Osteoblast (primary cell): ENCODE results near the gene CEP85. TPM values are rescaled to one million over a fixed set of nuclear protein-coding genes. Genes with fewer than 3 reads are reported as not detected.

Experiments
- DNase-seq: peaks from one replicate; pipeline ENCODE4 v3.0.0; 2011; ENCODE audit warnings: low spot score, mixed read lengths; ENCODE audit not compliant: insufficient read length; ENCODE audit errors: missing footprints
- H2AFZ ChIP-seq: 2 replicates; pipeline ENCODE4 v1.6.0; 2011; ENCODE audit warnings: mild to moderate bottlenecking, low read length
- H3K27ac ChIP-seq: 2 replicates; pipeline ENCODE4 v1.5.1; 2011; ENCODE audit warnings: mild to moderate bottlenecking, low read depth, low read length, moderate library complexity
- H3K27me3 ChIP-seq: 2 replicates; pipeline ENCODE4 v1.6.0; 2012; ENCODE audit warnings: mild to moderate bottlenecking, control low read depth, inconsistent platforms, low read length, moderate library complexity; ENCODE audit not compliant: insufficient read depth
- H3K36me3 ChIP-seq: 2 replicates; pipeline ENCODE4 v1.5.1; 2011; ENCODE audit warnings: mild to moderate bottlenecking, low read length, control low read depth, moderate library complexity; ENCODE audit not compliant: insufficient read depth
- H3K4me1 ChIP-seq: 2 replicates; pipeline ENCODE4 v1.5.1; 2011; ENCODE audit warnings: mild to moderate bottlenecking, low read length, control low read depth, moderate library complexity; ENCODE audit not compliant: insufficient read depth
- H3K4me2 ChIP-seq: 2 replicates; pipeline ENCODE4 v1.6.0; 2011; ENCODE audit warnings: mild to moderate bottlenecking, low read length; ENCODE audit not compliant: insufficient read depth
- H3K4me3 ChIP-seq: fragments of 200-600 bp; sonication (generic); 3 replicates; pipeline ENCODE4 v1.5.1; 2012; ENCODE audit warnings: mild to moderate bottlenecking, low read length, inconsistent platforms; ENCODE audit not compliant: insufficient read depth
- H3K79me2 ChIP-seq: 2 replicates; pipeline ENCODE4 v1.6.0; 2012; ENCODE audit warnings: mild to moderate bottlenecking, low read length, control low read depth, inconsistent platforms; ENCODE audit not compliant: insufficient read depth
- H3K9me3 ChIP-seq: 2 replicates; pipeline ENCODE4 v1.5.1; 2011; ENCODE audit warnings: low read depth, low read length, control low read depth
- H4K20me1 ChIP-seq: 2 replicates; pipeline ENCODE4 v1.6.0; 2012; ENCODE audit warnings: mild to moderate bottlenecking, low read length, control low read depth; ENCODE audit not compliant: insufficient read depth
- total RNA-seq: library from RNA; depleted of rRNA; stranded (reverse); fragments of >200 nt; gene quantifications from 2 replicates; pipeline ENCODE4 v1.2.3, GENCODE V29; 2012
- TF ChIP-seq, protein P1 (sequence below): IDR thresholded peaks from 2 replicates; pipeline ENCODE4 v1.5.1; 2011; ENCODE audit warnings: mild to moderate bottlenecking, low read depth, low read length, moderate library complexity; ENCODE audit errors: extremely low read depth

Gene CEP85
- total RNA-seq, 1 donor, result 8.0 TPM

DNA sequence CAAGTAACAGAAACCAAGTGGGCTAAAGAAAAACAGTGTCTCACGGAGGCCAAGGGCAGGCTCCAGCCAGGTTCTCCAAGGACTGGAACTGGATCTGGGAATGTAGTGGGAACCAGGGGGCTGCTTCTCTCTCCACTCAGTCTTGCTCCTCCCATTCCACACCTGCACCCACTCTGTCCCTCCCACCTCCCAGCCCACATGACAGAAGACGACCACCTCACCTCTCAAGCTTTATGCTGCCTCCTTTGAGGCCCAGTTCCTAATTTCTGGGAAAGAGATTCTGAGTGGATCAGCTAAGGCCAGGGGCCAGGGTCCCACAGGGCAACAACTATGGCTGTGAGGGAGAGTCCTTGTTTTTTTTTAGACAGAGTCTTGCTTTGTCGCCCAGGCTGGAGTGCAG, 18.8 kb upstream of the CEP85 start:
- H2AFZ ChIP-seq, result no peak overlapping the region
- peaks cover 15% of the 10 kb centered on the region for H3K27me3 ChIP-seq
- H3K36me3 ChIP-seq, result no peaks in the 10 kb centered on the region
- no peak overlapping the region for H3K4me3 ChIP-seq
- H3K27ac ChIP-seq, result no peak overlapping the region
- H4K20me1 ChIP-seq, result no peaks in the 10 kb centered on the region
- DNase-seq, result no peak
- H3K4me2 ChIP-seq, result no peak overlapping the region
- H3K4me1 ChIP-seq, result no peaks in the 10 kb centered on the region
- TF ChIP-seq, protein P1, sequence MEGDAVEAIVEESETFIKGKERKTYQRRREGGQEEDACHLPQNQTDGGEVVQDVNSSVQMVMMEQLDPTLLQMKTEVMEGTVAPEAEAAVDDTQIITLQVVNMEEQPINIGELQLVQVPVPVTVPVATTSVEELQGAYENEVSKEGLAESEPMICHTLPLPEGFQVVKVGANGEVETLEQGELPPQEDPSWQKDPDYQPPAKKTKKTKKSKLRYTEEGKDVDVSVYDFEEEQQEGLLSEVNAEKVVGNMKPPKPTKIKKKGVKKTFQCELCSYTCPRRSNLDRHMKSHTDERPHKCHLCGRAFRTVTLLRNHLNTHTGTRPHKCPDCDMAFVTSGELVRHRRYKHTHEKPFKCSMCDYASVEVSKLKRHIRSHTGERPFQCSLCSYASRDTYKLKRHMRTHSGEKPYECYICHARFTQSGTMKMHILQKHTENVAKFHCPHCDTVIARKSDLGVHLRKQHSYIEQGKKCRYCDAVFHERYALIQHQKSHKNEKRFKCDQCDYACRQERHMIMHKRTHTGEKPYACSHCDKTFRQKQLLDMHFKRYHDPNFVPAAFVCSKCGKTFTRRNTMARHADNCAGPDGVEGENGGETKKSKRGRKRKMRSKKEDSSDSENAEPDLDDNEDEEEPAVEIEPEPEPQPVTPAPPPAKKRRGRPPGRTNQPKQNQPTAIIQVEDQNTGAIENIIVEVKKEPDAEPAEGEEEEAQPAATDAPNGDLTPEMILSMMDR, result no peak
- H3K79me2 ChIP-seq, result no peaks in the 10 kb centered on the region
- H3K9me3 ChIP-seq, result no peaks in the 10 kb centered on the region

DNA sequence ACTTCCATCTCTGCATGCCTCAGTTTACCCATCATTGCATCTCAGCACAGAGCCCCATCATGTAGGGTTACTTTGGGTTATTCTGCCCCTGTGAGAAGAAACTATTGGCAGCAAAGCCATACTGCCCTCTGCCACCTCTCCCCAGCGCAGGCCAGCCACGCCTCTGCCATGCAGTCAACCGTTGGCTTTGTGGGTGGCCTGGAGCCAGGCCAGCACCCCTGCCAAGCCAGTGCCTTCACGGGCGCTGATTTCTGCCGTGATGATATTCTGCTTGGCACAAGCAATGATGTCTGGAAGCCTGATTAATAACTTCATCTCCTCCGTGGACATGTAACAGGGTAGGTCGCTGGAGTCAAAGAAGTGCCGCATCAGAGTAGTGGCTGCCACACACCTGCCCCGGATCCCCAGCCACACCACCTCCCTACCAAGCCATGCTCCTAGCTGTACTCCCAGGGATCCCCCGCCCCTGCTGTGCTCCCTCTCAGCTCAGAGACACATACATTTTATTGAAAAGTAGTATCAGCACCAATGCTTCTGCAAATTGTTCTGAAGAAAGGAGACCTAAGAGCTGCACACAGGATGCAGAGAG, 15.0 kb upstream of the CEP85 start:
- Histone ChIP-seq H3K79me2 (no peaks in the 10 kb centered on the region), H2AFZ (no peak overlapping the region), H3K4me2 (no peak overlapping the region), H3K27ac (no peak overlapping the region), H3K9me3 (no peaks in the 10 kb centered on the region), H3K4me1 (no peaks in the 10 kb centered on the region), H4K20me1 (no peaks in the 10 kb centered on the region), H3K27me3 (peaks cover 43% of the 10 kb centered on the region), H3K4me3 (no peak overlapping the region), H3K36me3 (no peaks in the 10 kb centered on the region)
- no peak for DNase-seq
- TF ChIP-seq, protein P1, result no peak

DNA sequence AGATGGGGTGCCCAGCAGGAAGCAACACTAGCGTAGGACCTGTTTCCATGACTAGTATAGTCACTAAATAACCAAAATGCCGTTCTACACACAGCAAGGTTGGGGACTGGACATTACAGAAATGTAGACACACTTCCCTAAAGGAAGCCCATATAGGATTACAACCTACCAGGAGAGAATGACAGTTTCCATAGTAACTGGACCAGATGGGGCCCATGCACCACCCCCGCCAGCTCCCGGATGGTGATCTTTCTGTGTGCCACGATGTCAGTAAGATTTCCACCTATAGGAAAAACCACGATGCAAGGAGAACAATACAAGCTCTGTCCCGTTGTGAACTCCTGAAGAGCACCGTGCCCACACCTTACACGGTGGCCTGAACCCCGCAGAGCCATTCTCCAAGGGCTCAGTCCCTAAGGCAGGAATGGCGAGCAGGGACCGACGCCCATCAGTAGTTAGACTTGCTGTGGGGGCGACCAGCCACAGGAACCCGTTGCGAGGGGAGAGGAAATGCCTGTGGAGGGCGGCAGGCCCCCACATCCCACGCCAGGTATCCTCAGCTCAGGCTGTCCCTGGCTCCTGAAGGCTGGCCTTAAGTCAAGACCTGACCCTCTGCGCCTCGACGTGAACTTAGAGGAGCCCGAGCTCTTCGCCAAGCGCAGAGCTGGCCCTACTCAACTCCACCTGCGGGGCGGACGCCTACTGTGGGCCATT, 13.6 kb upstream of the CEP85 start:
- no peak overlapping the region for H3K27ac ChIP-seq
- H3K4me3 ChIP-seq, result no peak overlapping the region
- no peak overlapping the region for H2AFZ ChIP-seq
- no peaks in the 10 kb centered on the region for H3K79me2 ChIP-seq
- H3K27me3 ChIP-seq, result peaks cover 55% of the 10 kb centered on the region
- no peaks in the 10 kb centered on the region for H3K9me3 ChIP-seq
- no peaks in the 10 kb centered on the region for H3K36me3 ChIP-seq
- no peak for DNase-seq
- H3K4me1 ChIP-seq, result no peaks in the 10 kb centered on the region
- TF ChIP-seq, protein P1, result no peak
- H3K4me2 ChIP-seq, result no peak overlapping the region
- H4K20me1 ChIP-seq, result no peaks in the 10 kb centered on the region

DNA sequence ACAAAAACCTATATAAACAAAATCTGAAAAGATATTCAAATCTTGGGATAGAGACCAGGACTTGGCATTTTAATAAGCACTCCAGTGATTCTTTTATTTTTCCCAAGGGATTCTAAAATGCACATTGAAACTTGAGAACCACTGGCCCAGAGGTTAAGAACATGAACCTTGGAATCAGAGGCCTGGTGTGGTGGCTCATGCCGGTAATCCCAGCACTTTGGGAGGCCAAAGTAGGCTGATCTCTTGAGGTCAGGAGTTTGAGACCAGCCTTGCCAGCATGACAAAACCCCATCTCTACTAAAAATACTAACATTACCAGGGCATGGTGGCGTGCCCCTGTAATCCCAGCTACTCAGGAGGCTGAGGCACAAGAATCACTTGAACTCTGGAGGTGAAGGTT, 12.9 kb upstream of the CEP85 start:
- no peak for DNase-seq
- Histone ChIP-seq H4K20me1 (no peaks in the 10 kb centered on the region), H3K4me3 (no peak overlapping the region), H3K4me1 (peaks cover 3% of the 10 kb centered on the region), H3K9me3 (no peaks in the 10 kb centered on the region), H3K27ac (no peak overlapping the region), H3K27me3 (peaks cover 58% of the 10 kb centered on the region), H3K79me2 (no peaks in the 10 kb centered on the region), H2AFZ (no peak overlapping the region), H3K4me2 (no peak overlapping the region), H3K36me3 (no peaks in the 10 kb centered on the region)
- TF ChIP-seq, protein P1, result no peak
